ENCODE data around the gene GIT1. TPM values are rescaled to one million over a fixed set of nuclear protein-coding genes. Genes with fewer than 3 reads are reported as not detected.

The GIT1 gene
- total and polyA plus RNA-seq, 2 experiments from 2014 or later = 15.9 to 60.9 TPM

DNA sequence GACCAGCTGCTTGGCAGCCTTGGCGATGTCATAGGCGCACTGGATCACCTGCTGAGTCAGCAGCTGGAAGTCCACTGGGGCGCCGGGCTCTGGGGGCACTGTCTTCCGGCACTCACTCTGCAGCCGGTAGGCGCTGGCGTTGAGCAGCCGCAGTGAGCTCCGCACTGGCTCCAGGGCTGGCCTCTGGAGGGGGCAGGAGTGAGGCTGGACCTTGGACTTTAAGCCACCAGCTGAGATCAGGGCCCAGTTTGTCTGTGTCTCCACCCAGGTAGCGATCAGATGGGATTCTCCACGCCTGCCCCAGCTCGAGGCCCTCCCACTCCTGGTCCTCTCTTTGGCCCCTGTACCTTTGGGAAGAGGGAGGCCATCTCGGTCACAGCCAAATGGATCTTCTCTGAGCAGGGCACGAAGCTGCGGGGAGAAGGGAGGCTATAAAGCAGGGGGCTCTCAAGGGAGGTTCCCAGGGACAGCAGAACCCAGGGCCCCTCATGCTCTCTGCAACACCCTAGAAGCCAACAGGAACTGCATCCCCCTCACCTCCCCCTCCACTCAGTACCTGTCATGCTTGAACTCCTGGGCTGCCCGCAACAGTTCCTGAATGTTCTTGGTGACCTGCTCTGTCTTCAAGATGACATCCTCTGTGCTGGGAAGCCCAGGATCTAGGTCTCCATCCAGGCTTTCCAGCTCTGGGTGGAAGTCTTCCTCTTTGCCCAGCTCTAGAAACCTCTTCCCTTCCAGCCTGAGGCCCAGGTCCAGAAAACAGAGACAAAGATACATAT is 14.5 kb downstream of the GIT1 start:
- TF ChIP-seq ZNF331 (CRISPR knock-in tag; IDR thresholded peaks at IDR 0.05; ENCODE audit: low read depth) (no peak), EZH2 (IDR thresholded peaks at IDR 0.05; ENCODE audit: low read depth, unreplicated experiment) (no peak), JUNB (IDR thresholded peaks at IDR 0.05; ENCODE audit: unreplicated experiment) (no peak), EZH2phosphoT487 (IDR thresholded peaks at IDR 0.05; ENCODE audit: unreplicated experiment) (no peak), POLR2AphosphoS5 (IDR thresholded peaks at IDR 0.05; ENCODE audit: low read depth) (no peak), NANOG (IDR thresholded peaks at IDR 0.05; ENCODE audit: borderline replicate concordance) (no peak), STAT1 (IDR thresholded peaks at IDR 0.05; ENCODE audit: unreplicated experiment) (no peak)
- TF ChIP-seq, protein P1, sequence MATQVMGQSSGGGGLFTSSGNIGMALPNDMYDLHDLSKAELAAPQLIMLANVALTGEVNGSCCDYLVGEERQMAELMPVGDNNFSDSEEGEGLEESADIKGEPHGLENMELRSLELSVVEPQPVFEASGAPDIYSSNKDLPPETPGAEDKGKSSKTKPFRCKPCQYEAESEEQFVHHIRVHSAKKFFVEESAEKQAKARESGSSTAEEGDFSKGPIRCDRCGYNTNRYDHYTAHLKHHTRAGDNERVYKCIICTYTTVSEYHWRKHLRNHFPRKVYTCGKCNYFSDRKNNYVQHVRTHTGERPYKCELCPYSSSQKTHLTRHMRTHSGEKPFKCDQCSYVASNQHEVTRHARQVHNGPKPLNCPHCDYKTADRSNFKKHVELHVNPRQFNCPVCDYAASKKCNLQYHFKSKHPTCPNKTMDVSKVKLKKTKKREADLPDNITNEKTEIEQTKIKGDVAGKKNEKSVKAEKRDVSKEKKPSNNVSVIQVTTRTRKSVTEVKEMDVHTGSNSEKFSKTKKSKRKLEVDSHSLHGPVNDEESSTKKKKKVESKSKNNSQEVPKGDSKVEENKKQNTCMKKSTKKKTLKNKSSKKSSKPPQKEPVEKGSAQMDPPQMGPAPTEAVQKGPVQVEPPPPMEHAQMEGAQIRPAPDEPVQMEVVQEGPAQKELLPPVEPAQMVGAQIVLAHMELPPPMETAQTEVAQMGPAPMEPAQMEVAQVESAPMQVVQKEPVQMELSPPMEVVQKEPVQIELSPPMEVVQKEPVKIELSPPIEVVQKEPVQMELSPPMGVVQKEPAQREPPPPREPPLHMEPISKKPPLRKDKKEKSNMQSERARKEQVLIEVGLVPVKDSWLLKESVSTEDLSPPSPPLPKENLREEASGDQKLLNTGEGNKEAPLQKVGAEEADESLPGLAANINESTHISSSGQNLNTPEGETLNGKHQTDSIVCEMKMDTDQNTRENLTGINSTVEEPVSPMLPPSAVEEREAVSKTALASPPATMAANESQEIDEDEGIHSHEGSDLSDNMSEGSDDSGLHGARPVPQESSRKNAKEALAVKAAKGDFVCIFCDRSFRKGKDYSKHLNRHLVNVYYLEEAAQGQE (IDR thresholded peaks at IDR 0.05; ENCODE audit: unreplicated experiment) = no peak
- TF ChIP-seq, protein P2, sequence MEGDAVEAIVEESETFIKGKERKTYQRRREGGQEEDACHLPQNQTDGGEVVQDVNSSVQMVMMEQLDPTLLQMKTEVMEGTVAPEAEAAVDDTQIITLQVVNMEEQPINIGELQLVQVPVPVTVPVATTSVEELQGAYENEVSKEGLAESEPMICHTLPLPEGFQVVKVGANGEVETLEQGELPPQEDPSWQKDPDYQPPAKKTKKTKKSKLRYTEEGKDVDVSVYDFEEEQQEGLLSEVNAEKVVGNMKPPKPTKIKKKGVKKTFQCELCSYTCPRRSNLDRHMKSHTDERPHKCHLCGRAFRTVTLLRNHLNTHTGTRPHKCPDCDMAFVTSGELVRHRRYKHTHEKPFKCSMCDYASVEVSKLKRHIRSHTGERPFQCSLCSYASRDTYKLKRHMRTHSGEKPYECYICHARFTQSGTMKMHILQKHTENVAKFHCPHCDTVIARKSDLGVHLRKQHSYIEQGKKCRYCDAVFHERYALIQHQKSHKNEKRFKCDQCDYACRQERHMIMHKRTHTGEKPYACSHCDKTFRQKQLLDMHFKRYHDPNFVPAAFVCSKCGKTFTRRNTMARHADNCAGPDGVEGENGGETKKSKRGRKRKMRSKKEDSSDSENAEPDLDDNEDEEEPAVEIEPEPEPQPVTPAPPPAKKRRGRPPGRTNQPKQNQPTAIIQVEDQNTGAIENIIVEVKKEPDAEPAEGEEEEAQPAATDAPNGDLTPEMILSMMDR (conservative IDR thresholded peaks at IDR 0.05; ENCODE audit: low read depth in 2 of 2) = no peak
- TF ChIP-seq, protein P3, sequence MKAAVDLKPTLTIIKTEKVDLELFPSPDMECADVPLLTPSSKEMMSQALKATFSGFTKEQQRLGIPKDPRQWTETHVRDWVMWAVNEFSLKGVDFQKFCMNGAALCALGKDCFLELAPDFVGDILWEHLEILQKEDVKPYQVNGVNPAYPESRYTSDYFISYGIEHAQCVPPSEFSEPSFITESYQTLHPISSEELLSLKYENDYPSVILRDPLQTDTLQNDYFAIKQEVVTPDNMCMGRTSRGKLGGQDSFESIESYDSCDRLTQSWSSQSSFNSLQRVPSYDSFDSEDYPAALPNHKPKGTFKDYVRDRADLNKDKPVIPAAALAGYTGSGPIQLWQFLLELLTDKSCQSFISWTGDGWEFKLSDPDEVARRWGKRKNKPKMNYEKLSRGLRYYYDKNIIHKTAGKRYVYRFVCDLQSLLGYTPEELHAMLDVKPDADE (IDR thresholded peaks at IDR 0.05) = no peak
- H3K9me2 ChIP-seq (ENCODE audit: insufficient read depth) = no peaks in the 10 kb centered on the region
- H3K4me1 Mint-ChIP-seq = peaks cover 10% of the 10 kb centered on the region; the same call in 2 of the 3 replicates
- H3K4me2 ChIP-seq = no peak overlapping the region
- ATAC-seq (no peak), DNase-seq (ENCODE audit: low spot score) (no peak)
- 0 out of 2 replicates have a peak, but pooled peaks cover 10% of the 10 kb centered on the region for H3K27me3 ChIP-seq (ENCODE audit: insufficient read depth)
- H3K4me3 Mint-ChIP-seq = no peak overlapping the region
- H3F3A ChIP-seq (replicated peaks; ENCODE audit: low read depth) = 0 out of 2 replicates have a peak, but pooled peaks cover 10% of the 10 kb centered on the region
- H3K36me3 Mint-ChIP-seq (ENCODE audit: low read depth) = peaks cover 21% of the 10 kb centered on the region
- H3K79me2 ChIP-seq (replicated peaks; ENCODE audit: insufficient read depth) = no peaks in the 10 kb centered on the region
- H3K27ac ChIP-seq (ENCODE audit: low read depth) = no peak overlapping the region
- peaks cover 4% of the 10 kb centered on the region; the same call in 1 of the 2 replicates for H4K20me1 ChIP-seq (replicated peaks; ENCODE audit: insufficient read depth)
- peaks cover 14% of the 10 kb centered on the region for H3K27me3 Mint-ChIP-seq (ENCODE audit: insufficient read depth, low read depth, poor library complexity)
- no peaks in the 10 kb centered on the region; the same call in 1 of the 2 replicates for H3K36me3 ChIP-seq (ENCODE audit: insufficient read depth)
- H3K4me3 ChIP-seq = no peak overlapping the region
- H3K9me3 Mint-ChIP-seq = no peaks in the 10 kb centered on the region
- no peaks in the 10 kb centered on the region for H3K4me1 ChIP-seq (ENCODE audit: insufficient read depth)
- H3K27ac Mint-ChIP-seq = no peak overlapping the region
- no peak overlapping the region for H2AFZ ChIP-seq

All from GM23338 (cell line).